K562 (cell line): ENCODE data around the gene PSPH. TPM values are rescaled to one million over a fixed set of nuclear protein-coding genes. Genes with fewer than 3 reads are reported as not detected.

ENCODE experiments used
- ATAC-seq: fragments of 200-7000 bp; cut with Tn5 transposase; 3 replicates; pipeline ENCODE4 v1.9.1; 2020; ENCODE audit warnings: moderate library complexity
- BruUV-seq: library from RNA; stranded (reverse); fragments of 400-500 nt; replicated peaks from 2 replicates; lab custom pipeline; 2021; lab: Mats Ljungman, UMichigan
- CTCF ChIA-PET: fragments of 300-600 bp; formaldehyde crosslinking; extraction: SDS; loops from one replicate; lab custom pipeline; 2021; ENCODE audit warnings: low intra/inter-chr PET ratio; lab: Yijun Ruan, JAX
- POLR2A ChIA-PET: fragments of 300-600, 350-650 bp; sonication (Branson Sonifier 250); formaldehyde crosslinking; extraction: SDS; loops from one replicate; lab custom pipeline; 2021; ENCODE audit warnings: antibody characterized with exemption, inconsistent platforms; lab: Yijun Ruan, JAX
- DNase-seq, 4 experiments: peaks; one replicate each; pipeline versions ENCODE4 v3.0.0 to v3.0.0-alpha.2; 2011 to 2018; ENCODE audit warnings: low spot score in 3 of 4, mixed read lengths in 3 of 4; ENCODE audit errors: extremely low read depth in 1 of 4
- FAIRE-seq: peaks from 2 replicates; lab custom pipeline; 2011; peaks lifted over from hg19 to GRCh38; lab: Jason Lieb, UNC
- H2AFZ ChIP-seq: 2 replicates; pipeline ENCODE4 v1.6.0; 2011; ENCODE audit warnings: low read depth, low read length, control low read depth, inconsistent platforms
- H3K27ac ChIP-seq: fragments of 200-600 bp; 3 replicates; pipeline ENCODE4 v1.8.0; 2011; ENCODE audit warnings: low read depth, mild to moderate bottlenecking, control low read depth, inconsistent platforms, low read length, moderate library complexity, mixed read lengths; ENCODE audit errors: extremely low read depth
- H3K27me3 ChIP-seq, 2 experiments: fragments of 300-600 bp in 1 of 2; 2 replicates in 1 of 2; 3 replicates in 1 of 2; pipeline versions ENCODE4 v1.6.0 to v1.8.0; 2011; ENCODE audit warnings: inconsistent platforms in 2 of 2, low read length in 2 of 2, mild to moderate bottlenecking in 1 of 2, mixed read lengths in 1 of 2, moderate library complexity in 1 of 2; ENCODE audit not compliant: control insufficient read depth in 2 of 2, insufficient read depth in 2 of 2
- H3K36me3 ChIP-seq: fragments of 300-600 bp; 3 replicates; pipeline ENCODE4 v1.8.0; 2011; ENCODE audit warnings: mild to moderate bottlenecking, low read length, inconsistent platforms; ENCODE audit not compliant: control insufficient read depth, insufficient read depth
- H3K4me1 ChIP-seq, 2 experiments: fragments of 200-600 bp in 1 of 2; replicated peaks in 1 of 2; 2 replicates in 1 of 2; 3 replicates in 1 of 2; pipeline versions ENCODE4 v1.5.1 to v1.8.0; 2011; ENCODE audit warnings: inconsistent platforms in 2 of 2, low read length in 2 of 2, mild to moderate bottlenecking in 1 of 2, mixed read lengths in 1 of 2, moderate library complexity in 1 of 2; ENCODE audit not compliant: control insufficient read depth in 2 of 2, insufficient read depth in 2 of 2
- H3K4me2 ChIP-seq: 2 replicates; pipeline ENCODE4 v1.6.1; 2011; ENCODE audit warnings: low read length, control low read depth, inconsistent platforms, mixed read lengths; ENCODE audit not compliant: insufficient read depth
- H3K4me3 ChIP-seq: fragments of 200-600 bp; sonication (generic), shearing (Covaris generic); 2 replicates; pipeline ENCODE4 v1.5.1; 2016; ENCODE audit warnings: control low read depth, inconsistent platforms
- H3K79me2 ChIP-seq: fragments of 200-600 bp; 3 replicates; pipeline ENCODE4 v1.8.0; 2011; ENCODE audit warnings: low read length, inconsistent platforms; ENCODE audit not compliant: control insufficient read depth, insufficient read depth
- H3K9ac ChIP-seq, 2 experiments: 2 replicates each; pipeline versions ENCODE4 v1.6.0 to v1.6.1; 2011; ENCODE audit warnings: low read depth in 2 of 2, low read length in 2 of 2, control low read depth in 1 of 2, inconsistent platforms in 1 of 2, mild to moderate bottlenecking in 1 of 2, mixed read lengths in 1 of 2; ENCODE audit not compliant: insufficient read depth in 1 of 2
- H3K9me1 ChIP-seq: one replicate; pipeline ENCODE4 v1.6.0; 2011; ENCODE audit warnings: inconsistent platforms, mild to moderate bottlenecking, low read length, moderate library complexity; ENCODE audit not compliant: control insufficient read depth, insufficient read depth
- H3K9me3 ChIP-seq: replicated peaks from 2 replicates; pipeline ENCODE4 v1.5.1; 2011; ENCODE audit warnings: low read depth, low read length, inconsistent platforms; ENCODE audit not compliant: control insufficient read depth, insufficient read depth
- H4K20me1 ChIP-seq: replicated peaks from 2 replicates; pipeline ENCODE4 v1.6.1; 2011; ENCODE audit warnings: low read length, inconsistent platforms, mixed read lengths; ENCODE audit not compliant: control insufficient read depth, insufficient read depth
- ATF2 ChIP-seq: sonication (generic); formaldehyde crosslinking; IDR thresholded peaks from 2 replicates; pipeline ENCODE4 v1.8.1; 2022; ENCODE audit warnings: missing genetic modification reagents
- CHD1 ChIP-seq: fragments of 200-600 bp; sonication (generic); IDR thresholded peaks from one replicate; pipeline ENCODE4 v1.6.1; 2012; ENCODE audit warnings: mild to moderate bottlenecking, moderate library complexity, low read length, inconsistent platforms
- CREB1 ChIP-seq, 2 experiments: sonication (generic) in 1 of 2; formaldehyde crosslinking in 1 of 2; IDR thresholded peaks; 2 replicates each; pipeline versions ENCODE4 v1.6.1 to v1.8.0; 2012 to 2022; ENCODE audit warnings: inconsistent platforms in 1 of 2, mild to moderate bottlenecking in 1 of 2, missing genetic modification reagents in 1 of 2, moderate library complexity in 1 of 2
- MCM2 ChIP-seq: fragments of 450-650 bp; IDR thresholded peaks from 2 replicates; pipeline ENCODE4 v1.6.1; 2017; ENCODE audit warnings: low read depth, mild to moderate bottlenecking
- SMAD2 ChIP-seq: fragments of 150-350 bp; IDR thresholded peaks from 2 replicates; pipeline ENCODE4 v1.6.1; 2014; ENCODE audit warnings: low read depth, mild to moderate bottlenecking, low read length
- SMARCC2 ChIP-seq: fragments of 450-650 bp; IDR thresholded peaks from 2 replicates; pipeline ENCODE4 v1.6.1; 2017; ENCODE audit warnings: antibody characterized with exemption, moderate library complexity, mild to moderate bottlenecking, low read depth
- ZFP1 ChIP-seq: fragments of 450-650 bp; formaldehyde crosslinking; IDR thresholded peaks from 2 replicates; pipeline ENCODE4 v1.4.0; 2020; ENCODE audit warnings: mild to moderate bottlenecking, mixed read lengths
- WGBS: fragments of 100-300 bp; shearing (Covaris generic); methylation state at CpG from one replicate; pipeline ENCODE4 v1.1.6; 2016; ENCODE audit warnings: low coverage, mixed read lengths; ENCODE audit not compliant: insufficient coverage; ENCODE audit errors: missing lambda C conversion rate; 5-methylcytosine and 5-hydroxymethylcytosine counted together
- in situ Hi-C: fragments of 300-500 bp; cut with MboI; formaldehyde crosslinking; loops from 4 replicates; pipeline ENCODE4 v1.15.0; 2018; ENCODE audit warnings: inconsistent platforms, mixed read lengths
- intact Hi-C: fragments of 100-400 bp; cut with micrococcal nuclease; formaldehyde crosslinking; loops from 2 replicates; pipeline ENCODE4 v1.14.2; 2022
- polyA plus RNA-seq, 8 experiments: library from polyadenylated mRNA; depleted of rRNA in 4 of 8; stranded (reverse) in 5 of 8; unstranded in 3 of 8; fragments of >200 nt; fragmentation: Nextera tagmentation in 2 of 8; fragmentation: Illumina TruSeq in 1 of 8; extraction: Ambion mirVana in 2 of 8; extraction: Trizol in 1 of 8; gene quantifications; 2 replicates each; pipeline versions ENCODE4 v1.2.1 to v1.2.3, GENCODE V29; 2011 to 2014; ENCODE audit warnings: inconsistent platforms in 1 of 8, missing spikeins in 1 of 8
- total RNA-seq, 7 experiments: library from RNA; depleted of rRNA in 6 of 7; stranded (reverse); fragments of >200 nt in 6 of 7; fragmentation: Illumina TruSeq in 2 of 7; extraction: Trizol in 2 of 7; gene quantifications; 2 replicates each; pipeline versions ENCODE4 v1.2.1 to v1.2.3, GENCODE V29; 2011 to 2021; ENCODE audit warnings: low replicate concordance in 1 of 7
- TF ChIP-seq, protein P1 (sequence below): sonication (generic); formaldehyde crosslinking; IDR thresholded peaks from 2 replicates; pipeline ENCODE4 v1.8.1; 2023; ENCODE audit warnings: mild to moderate bottlenecking, missing genetic modification reagents

Gene PSPH
- total and polyA plus RNA-seq, 9 of the 15 experiments (the other 6 are each of a cell fraction or from before 2014, with no cell fraction given): 6.3 to 46.8 (median 20.2) TPM

- ATAC-seq: no peak
- FAIRE-seq: no peak
Observed at GRCh38 chr7:55977831-55978230, 73.4 kb downstream of the PSPH start.

GRCh38 chr7:55975988-55976633 is 75.1 kb downstream of the PSPH start:
- no peaks in the 10 kb centered on the region for H3K27me3 ChIP-seq
- no peaks in the 10 kb centered on the region for H3K4me1 ChIP-seq
- peaks cover 33% of the 10 kb centered on the region for H3K36me3 ChIP-seq
- H4K20me1 ChIP-seq: no peaks in the 10 kb centered on the region; the same call in 1 of the 2 replicates
- DNase-seq (no peak), FAIRE-seq (peak; percentile 11), ATAC-seq (peak; percentile 56; the same call in 2 of the 3 replicates)
- H3K79me2 ChIP-seq: peaks cover 13% of the 10 kb centered on the region
- H2AFZ ChIP-seq: no peak overlapping the region
- ChIA-PET CTCF (interaction anchor here (0.7 kb wide), 1 partner anchor 337 kb away, joined by 3 read pairs; no protein-coding TSS in a partner anchor), POLR2A (interaction anchor here (1.0 to 1.2 kb wide), 2 partner anchors 9 to 13 kb away, joined by 3 read pairs; no protein-coding TSS in a partner anchor)
- intact Hi-C loops (no loop called here), in situ Hi-C loops (no loop called here)
- no peak overlapping the region for H3K9ac ChIP-seq
- 77% methylated on average over 7 of the region's 7 CpGs for WGBS
- no peak overlapping the region for H3K27ac ChIP-seq
- no TSS peak for BruUV-seq
- no peaks in the 10 kb centered on the region for H3K9me3 ChIP-seq
- H3K9me1 ChIP-seq: no peaks in the 10 kb centered on the region
- no peak overlapping the region for H3K4me3 ChIP-seq
- H3K4me2 ChIP-seq: no peak overlapping the region
- no peak for TF ChIP-seq ATF2 (CRISPR knock-in tag)
- TF ChIP-seq MCM2: no peak
- TF ChIP-seq CHD1: no peak
- TF ChIP-seq, protein P1, sequence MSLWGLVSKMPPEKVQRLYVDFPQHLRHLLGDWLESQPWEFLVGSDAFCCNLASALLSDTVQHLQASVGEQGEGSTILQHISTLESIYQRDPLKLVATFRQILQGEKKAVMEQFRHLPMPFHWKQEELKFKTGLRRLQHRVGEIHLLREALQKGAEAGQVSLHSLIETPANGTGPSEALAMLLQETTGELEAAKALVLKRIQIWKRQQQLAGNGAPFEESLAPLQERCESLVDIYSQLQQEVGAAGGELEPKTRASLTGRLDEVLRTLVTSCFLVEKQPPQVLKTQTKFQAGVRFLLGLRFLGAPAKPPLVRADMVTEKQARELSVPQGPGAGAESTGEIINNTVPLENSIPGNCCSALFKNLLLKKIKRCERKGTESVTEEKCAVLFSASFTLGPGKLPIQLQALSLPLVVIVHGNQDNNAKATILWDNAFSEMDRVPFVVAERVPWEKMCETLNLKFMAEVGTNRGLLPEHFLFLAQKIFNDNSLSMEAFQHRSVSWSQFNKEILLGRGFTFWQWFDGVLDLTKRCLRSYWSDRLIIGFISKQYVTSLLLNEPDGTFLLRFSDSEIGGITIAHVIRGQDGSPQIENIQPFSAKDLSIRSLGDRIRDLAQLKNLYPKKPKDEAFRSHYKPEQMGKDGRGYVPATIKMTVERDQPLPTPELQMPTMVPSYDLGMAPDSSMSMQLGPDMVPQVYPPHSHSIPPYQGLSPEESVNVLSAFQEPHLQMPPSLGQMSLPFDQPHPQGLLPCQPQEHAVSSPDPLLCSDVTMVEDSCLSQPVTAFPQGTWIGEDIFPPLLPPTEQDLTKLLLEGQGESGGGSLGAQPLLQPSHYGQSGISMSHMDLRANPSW (CRISPR knock-in tag): no peak
- no peak for TF ChIP-seq CREB1 (IDR thresholded peaks at IDR 0.05)
- no peak for TF ChIP-seq CREB1 (CRISPR knock-in tag; IDR thresholded peaks at IDR 0.05)
- no peak for TF ChIP-seq ZFP1 (CRISPR knock-in tag)
- no peak for TF ChIP-seq SMARCC2

More at GRCh38 chr7:55977831-55978230, 73.4 kb downstream of the PSPH start:
- H3K9me3 ChIP-seq: no peaks in the 10 kb centered on the region
- TF ChIP-seq SMAD2: no peak
- H3K36me3 ChIP-seq: peaks cover 48% of the 10 kb centered on the region
- peaks cover 9% of the 10 kb centered on the region; the same call in 1 of the 3 replicates for H3K79me2 ChIP-seq
- no peak overlapping the region for H3K4me3 ChIP-seq
- intact Hi-C loops (no loop called here), in situ Hi-C loops (no loop called here)
- 89% methylated on average over 4 of the region's 4 CpGs for WGBS
- POLR2A ChIA-PET: interaction anchor here (1.2 kb wide), 1 partner anchor 8 kb away, joined by 3 read pairs; no protein-coding TSS in a partner anchor
- H4K20me1 ChIP-seq: no peaks in the 10 kb centered on the region; the same call in 1 of the 2 replicates
- no peak overlapping the region for H3K27ac ChIP-seq
- DNase-seq: no peak
- H2AFZ ChIP-seq: no peak overlapping the region
- CTCF ChIA-PET: no interaction called here
- H3K9ac ChIP-seq: no peak overlapping the region
- H3K4me1 ChIP-seq: no peaks in the 10 kb centered on the region
- H3K27me3 ChIP-seq: no peaks in the 10 kb centered on the region
- no peaks in the 10 kb centered on the region for H3K9me1 ChIP-seq
- no TSS peak for BruUV-seq
- H3K4me2 ChIP-seq: no peak overlapping the region
